Esophagus squamous epithelium (tissue), 5 donors: Measurements from ENCODE around the gene ATXN2L. TPM values are rescaled to one million over a fixed set of nuclear protein-coding genes. Genes with fewer than 3 reads are reported as not detected.
"Not testable (repeated sequence)": the region's sequence is repeated elsewhere in the genome, so short reads cannot be mapped to it uniquely, and the experiment has no call there.

Experiments used
- DNase-seq: peaks from one replicate; lab custom pipeline; 2025; lab: John Stamatoyannopoulos, UW
- H3K27ac ChIP-seq, 4 donors: fragments of 200-600 bp; sonication (generic); one replicate each; pipeline ENCODE4 v1.5.1; 2016 to 2019; ENCODE audit warnings: mild to moderate bottlenecking in 1 of 4
- H3K27me3 ChIP-seq, 4 donors: fragments of 200-600 bp; sonication (generic); 1 replicate in 3 of 4; 2 replicates in 1 of 4; pipeline versions ENCODE4 v1.5.1 to v1.6.0; 2017 to 2021; ENCODE audit warnings: antibody characterized with exemption in 1 of 4
- H3K36me3 ChIP-seq, 3 donors: fragments of 200-600 bp; sonication (generic); one replicate each; pipeline ENCODE4 v1.5.1; 2016 to 2019
- H3K4me1 ChIP-seq, 3 donors: fragments of 200-600 bp; sonication (generic); one replicate each; pipeline ENCODE4 v1.5.1; 2017 to 2019
- H3K4me3 ChIP-seq, 4 donors: fragments of 200-600 bp; sonication (generic); 1 replicate in 3 of 4; 2 replicates in 1 of 4; pipeline ENCODE4 v1.5.1; 2016 to 2019; ENCODE audit warnings: mild to moderate bottlenecking in 2 of 4, moderate library complexity in 1 of 4
- H3K9me3 ChIP-seq, 3 donors: fragments of 200-600 bp; sonication (generic); one replicate each; pipeline ENCODE4 v1.5.1; 2016 to 2019
- CTCF ChIP-seq, 6 experiments: fragments of 450-650 bp in 4 of 6; fragments of 200-600 bp in 2 of 6; sonication (generic) in 2 of 6; IDR thresholded peaks; one replicate each; pipeline ENCODE4 v1.5.1; 2016 to 2019; ENCODE audit warnings: antibody characterized with exemption in 6 of 6, mild to moderate bottlenecking in 4 of 6, moderate library complexity in 4 of 6
- POLR2A ChIP-seq, 4 donors: fragments of 450-650 bp; IDR thresholded peaks; one replicate each; pipeline ENCODE4 v1.6.1; 2017; ENCODE audit warnings: antibody characterized with exemption in 4 of 4, mild to moderate bottlenecking in 4 of 4, moderate library complexity in 3 of 4
- WGBS, 2 donors: methylation state at CpG; one replicate each; pipeline ENCODE4 v1.1.5; 2018; 5-methylcytosine and 5-hydroxymethylcytosine counted together
- intact Hi-C: fragments of 100-400 bp; cut with DNase I; formaldehyde crosslinking; loops from one replicate; pipeline ENCODE4 v1.15.0; 2022
- total RNA-seq, 4 donors: library from RNA; depleted of rRNA; stranded (reverse); fragments of >200 nt; gene quantifications; one replicate each; pipeline ENCODE4 v1.1.0, GENCODE V29; 2016
- donor health status: DM: yes; HTN: yes; CAD: no.

Gene ATXN2L
- total RNA-seq, 4 donors from 2014 or later: 42.1 to 72.7 (median 67.1) TPM

DNA sequence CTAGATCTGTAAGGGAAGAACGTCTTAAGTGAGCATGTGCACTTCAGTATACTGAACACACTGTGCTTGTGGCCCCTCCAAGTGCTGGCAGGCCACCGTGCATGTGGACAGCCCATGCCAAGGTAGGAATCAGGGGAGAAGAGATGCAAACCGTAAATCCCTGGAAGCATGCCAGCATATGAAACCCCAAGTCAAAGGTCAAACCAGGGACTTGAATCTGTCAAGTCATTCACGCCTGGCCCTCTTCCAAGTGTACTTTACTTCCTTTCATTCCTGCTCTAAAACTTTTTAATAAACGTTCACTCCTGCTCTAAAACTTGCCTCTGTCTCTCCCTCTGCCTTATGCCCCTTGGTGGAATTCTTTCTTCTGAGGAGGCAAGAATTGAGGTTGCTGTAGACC lies 2.8 kb upstream of the ATXN2L start:
- Histone ChIP-seq H3K9me3 (no peaks in the 10 kb centered on the region), H3K27ac (no peak overlapping the region), H3K4me3 (no peak overlapping the region), H3K36me3 (peaks cover 0 to under 1% (median 0%) of the 10 kb centered on the region in 3 donors), H3K4me1 (peaks cover 7 to 15% (median 10%) of the 10 kb centered on the region in 3 donors), H3K27me3 (no peaks in the 10 kb centered on the region)
- no peak for DNase-seq
- TF ChIP-seq CTCF (IDR thresholded peaks at IDR 0.05) (no peak), POLR2A (IDR thresholded peaks at IDR 0.05) (no peak)
- intact Hi-C loops: no loop called here
- WGBS, 2 donors: 81 to 86% methylated on average over 5 of the region's 5 CpGs

DNA sequence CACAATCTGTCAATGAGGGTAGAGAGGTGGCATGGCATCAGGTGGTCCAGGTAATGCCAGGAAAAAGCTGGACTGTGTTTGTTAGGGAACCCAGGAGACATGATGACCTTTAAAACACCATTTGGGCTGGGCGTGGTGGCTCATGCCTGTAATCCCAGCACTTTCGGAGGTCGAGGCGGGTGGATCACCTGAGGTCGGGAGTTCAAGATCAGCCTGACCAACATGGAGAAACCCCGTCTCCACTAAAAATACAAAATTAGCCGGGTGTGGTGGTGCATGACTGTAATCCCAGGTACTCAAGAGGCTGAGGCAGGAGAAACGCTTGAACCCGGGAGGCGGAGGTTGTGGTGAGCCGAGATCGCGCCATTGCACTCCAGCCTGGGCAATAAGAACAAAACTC lies 2.3 kb upstream of the ATXN2L start:
- peaks cover 9 to 20% (median 15%) of the 10 kb centered on the region in 3 donors for H3K4me1 ChIP-seq
- H3K9me3 ChIP-seq, H3K36me3 ChIP-seq, DNase-seq, H3K27me3 ChIP-seq, H3K4me3 ChIP-seq, intact Hi-C loops, H3K27ac ChIP-seq: not testable (repeated sequence)
- WGBS, 2 donors: 90% methylated on average over 9 to 12 of the region's 13 CpGs

DNA sequence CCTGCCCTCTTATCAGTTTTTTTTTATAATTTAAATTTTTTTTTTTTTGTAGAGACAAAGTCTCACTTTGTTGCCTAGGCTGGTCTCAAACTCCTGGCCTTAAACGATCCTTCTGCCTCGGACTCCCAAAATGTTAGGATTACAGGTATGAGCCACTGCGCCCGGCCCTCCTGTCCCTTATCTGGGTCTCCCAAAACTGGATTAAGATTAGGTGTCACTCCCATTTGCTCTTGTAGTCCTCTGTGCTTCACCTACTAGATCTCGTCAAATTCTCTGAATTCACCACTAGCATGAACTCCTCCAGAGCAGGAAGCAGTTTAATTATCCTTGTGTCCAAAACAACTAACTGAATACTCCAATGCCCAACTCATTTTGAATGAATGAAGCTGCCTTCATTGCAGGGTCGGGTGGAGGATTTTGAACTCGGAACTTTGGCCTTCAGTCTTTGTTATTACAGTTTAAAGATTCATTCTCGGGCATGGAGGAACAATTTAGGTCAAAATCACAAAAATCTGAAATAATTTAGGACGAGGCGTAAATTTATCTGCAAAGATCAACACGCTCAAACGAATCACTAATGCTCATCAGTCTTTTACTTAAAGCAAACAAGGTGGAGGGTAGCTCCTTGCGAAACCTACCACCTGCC lies 802 bp upstream of the ATXN2L start:
- TF ChIP-seq POLR2A (IDR thresholded peaks at IDR 0.05) (no peak), CTCF (IDR thresholded peaks at IDR 0.05) (no peak)
- H3K27ac ChIP-seq: peak overlapping the region; percentile 99 to 100 (median 100)
- intact Hi-C loops: no loop called here
- no peak for DNase-seq
- 25 to 28% methylated on average over 12 to 13 of the region's 13 CpGs for WGBS, 2 donors
- peak overlapping the region; percentile 92 to 100 (median 98) for H3K4me3 ChIP-seq
- H3K36me3 ChIP-seq: peaks cover 5 to 20% (median 17%) of the 10 kb centered on the region in 3 donors
- H3K4me1 ChIP-seq: peaks cover 9 to 30% (median 21%) of the 10 kb centered on the region in 3 donors
- H3K9me3 ChIP-seq: no peaks in the 10 kb centered on the region
- no peaks in the 10 kb centered on the region for H3K27me3 ChIP-seq

- intact Hi-C loops: no loop called here
- H3K4me1 ChIP-seq: peaks cover 9 to 34% (median 21%) of the 10 kb centered on the region in 3 donors
- no peak for TF ChIP-seq POLR2A (IDR thresholded peaks at IDR 0.05)
- H3K4me3 ChIP-seq: peak overlapping the region; percentile 92 to 100 (median 98)
- H3K9me3 ChIP-seq: no peaks in the 10 kb centered on the region
- peak overlapping the region; percentile 99 to 100 (median 100) for H3K27ac ChIP-seq
- no CpG with 5 or more reads among the region's 62 CpGs for WGBS, 2 donors
- peaks cover 7 to 34% (median 24%) of the 10 kb centered on the region in 3 donors for H3K36me3 ChIP-seq
- no peak for DNase-seq
- H3K27me3 ChIP-seq: no peaks in the 10 kb centered on the region
These were observed 583 bp downstream of the ATXN2L start for GRCh38 chr16:28823291-28823872.

DNA sequence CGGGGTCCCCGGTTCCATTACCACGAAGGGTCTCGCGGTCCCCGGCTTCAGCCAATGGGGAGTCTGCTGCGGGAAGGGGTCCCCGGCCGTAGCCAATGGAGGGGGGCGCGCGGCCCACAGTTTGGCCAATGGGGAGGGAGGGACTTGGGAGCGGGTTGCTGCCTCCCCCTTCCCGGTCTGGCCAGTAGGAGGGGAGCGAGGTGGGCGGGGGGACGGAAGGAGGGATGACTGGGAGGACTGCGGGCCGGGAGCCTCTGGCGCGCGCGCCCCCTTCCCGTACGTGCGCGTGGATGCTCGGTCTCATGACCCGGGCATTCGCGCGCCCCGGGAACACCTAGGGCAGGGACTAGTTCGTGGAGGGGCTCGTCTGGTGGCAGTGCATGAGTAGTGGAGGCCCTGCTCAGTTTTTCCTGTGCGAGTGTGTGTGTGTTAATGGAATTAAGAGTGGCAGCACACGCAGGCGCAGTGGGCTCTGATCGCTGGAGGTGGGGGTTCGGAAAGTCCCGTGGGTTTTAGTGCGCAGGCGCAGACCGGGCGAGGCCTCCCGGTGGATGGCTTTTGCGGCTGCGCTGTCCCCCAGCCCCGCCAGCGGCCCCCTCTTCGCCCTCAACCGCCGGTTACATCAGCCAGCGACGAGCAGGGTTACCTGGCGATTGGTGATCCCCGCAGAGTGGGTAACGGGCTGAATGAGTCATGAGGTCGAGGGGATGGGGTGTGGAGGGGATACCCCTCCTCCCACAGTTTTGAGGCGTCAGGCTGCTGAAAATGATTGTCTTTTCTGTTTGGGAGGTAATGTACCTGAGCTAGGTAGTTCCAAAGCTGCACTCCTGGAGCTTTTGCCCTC lies 1.3 kb downstream of the ATXN2L start:
- H3K36me3 ChIP-seq: peaks cover 7 to 41% (median 29%) of the 10 kb centered on the region in 3 donors
- H3K9me3 ChIP-seq: no peaks in the 10 kb centered on the region
- H3K4me3 ChIP-seq: peak overlapping the region; percentile 92 to 100 (median 98)
- no peaks in the 10 kb centered on the region for H3K27me3 ChIP-seq
- intact Hi-C loops: no loop called here
- H3K27ac ChIP-seq: peak overlapping the region; percentile 99 to 100 (median 100)
- H3K4me1 ChIP-seq: peaks cover 9 to 34% (median 21%) of the 10 kb centered on the region in 3 donors
- peak; percentile 87 for DNase-seq
- 0% methylated on average over 4 to 16 of the region's 60 CpGs for WGBS, 2 donors
- TF ChIP-seq CTCF (IDR thresholded peaks at IDR 0.05) (peak in 5 of 6 experiments; percentile 15 to 50 (median 40)), POLR2A (IDR thresholded peaks at IDR 0.05) (peak in 2 of 4 donors; percentile 18 to 64)
